Measurements from ENCODE around the gene RFX7.

Gene RFX7

DNA sequence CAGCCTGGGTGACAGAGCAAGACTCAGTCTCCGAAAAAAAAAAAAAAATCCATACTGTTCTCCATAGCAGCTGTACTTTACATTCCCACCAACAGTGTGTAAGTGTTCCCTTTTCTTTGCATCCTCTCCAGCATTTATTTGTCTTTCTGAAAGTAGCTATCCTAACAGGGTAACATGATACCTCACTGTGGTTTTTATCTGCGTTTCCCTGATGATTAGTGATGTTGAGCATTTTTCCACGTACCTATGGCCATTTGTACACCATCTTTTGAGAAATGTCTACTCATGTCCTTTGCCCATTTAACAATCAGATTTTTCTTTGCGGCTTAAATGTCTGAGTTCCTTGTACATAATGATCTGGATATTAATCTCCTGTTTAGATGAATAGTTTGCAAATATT, 119.3 kb downstream of the RFX7 start:
- no peak for DNase-seq

- DNase-seq, result no peak
These were observed 137.8 kb downstream of the RFX7 start for GRCh38 chr15:56105855-56106254.

DNA sequence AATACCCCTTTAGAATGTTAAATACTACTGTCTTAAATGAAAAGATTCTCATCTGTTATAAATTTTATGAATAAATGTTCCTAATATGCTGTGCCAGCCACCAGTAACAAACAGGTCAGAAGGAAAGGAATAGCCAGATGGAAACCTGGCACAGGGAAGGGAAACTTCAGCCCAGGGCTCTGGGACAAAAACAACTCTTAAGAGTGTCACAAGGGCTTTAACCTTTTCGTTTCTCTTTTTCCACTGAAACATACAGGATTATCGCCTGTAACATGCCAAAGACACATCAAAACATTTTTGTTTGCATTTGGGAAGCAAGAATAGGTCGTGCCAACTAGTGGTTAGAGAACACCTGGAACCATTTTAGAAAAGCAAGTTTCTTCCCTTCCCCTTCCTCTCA, 141.2 kb downstream of the RFX7 start:
- DNase-seq, result no peak

GRCh38 chr15:56099311-56099710, 144.4 kb downstream of the RFX7 start:
- no peak for DNase-seq

DNA sequence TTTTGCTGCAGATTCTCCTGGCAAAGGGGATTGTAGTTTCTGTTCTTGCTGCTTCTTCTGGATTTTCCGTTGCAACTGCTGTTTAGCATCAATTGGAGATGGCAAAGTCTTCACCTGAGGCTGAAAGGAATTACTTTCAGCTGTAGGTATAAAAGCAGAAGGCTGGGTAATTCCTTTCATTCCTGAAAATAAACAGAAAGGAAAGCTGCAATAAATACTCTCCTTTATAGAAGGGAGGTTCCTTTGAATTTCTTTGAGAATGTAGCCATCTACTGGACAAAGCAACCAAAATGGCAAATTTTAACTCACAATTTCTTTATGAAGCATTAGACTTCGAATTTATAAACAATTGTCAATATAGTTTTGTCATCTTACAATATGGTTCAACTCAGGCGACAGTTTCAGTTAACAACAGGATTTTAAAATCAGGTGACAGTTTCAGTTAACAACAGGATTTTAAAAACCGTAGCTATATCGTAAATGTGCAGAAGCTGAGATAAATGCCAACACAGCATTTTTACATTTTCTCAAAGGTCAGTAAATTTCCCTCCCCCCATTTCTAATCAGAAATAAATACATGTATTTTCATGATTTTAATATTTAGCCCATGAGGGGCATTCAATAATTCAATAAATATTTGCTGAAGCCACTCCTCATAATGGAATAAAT, 145.3 kb downstream of the RFX7 start:
- DNase-seq, result no peak

GRCh38 chr15:56095406-56095805, 148.3 kb downstream of the RFX7 start:
- no peak for DNase-seq

DNA sequence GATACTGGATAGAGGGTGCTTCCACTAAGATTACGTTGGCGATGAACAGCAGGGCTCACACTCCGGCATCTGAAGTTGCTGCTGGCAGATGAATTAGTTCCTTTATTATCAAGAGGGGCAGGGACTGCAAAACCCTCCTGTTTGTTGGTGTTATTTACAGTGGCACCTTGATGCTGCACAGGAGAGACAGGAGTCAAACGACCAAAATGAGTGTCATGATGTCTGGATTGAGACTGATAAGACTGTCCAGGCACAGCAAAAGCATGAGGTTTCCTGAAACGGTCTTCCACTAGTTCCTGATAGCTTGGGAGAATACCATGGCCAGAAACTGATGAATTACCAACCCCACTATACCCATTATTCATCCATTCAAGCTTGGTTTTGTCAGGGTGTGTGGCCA, 149.5 kb downstream of the RFX7 start:
- no peak for DNase-seq

DNA sequence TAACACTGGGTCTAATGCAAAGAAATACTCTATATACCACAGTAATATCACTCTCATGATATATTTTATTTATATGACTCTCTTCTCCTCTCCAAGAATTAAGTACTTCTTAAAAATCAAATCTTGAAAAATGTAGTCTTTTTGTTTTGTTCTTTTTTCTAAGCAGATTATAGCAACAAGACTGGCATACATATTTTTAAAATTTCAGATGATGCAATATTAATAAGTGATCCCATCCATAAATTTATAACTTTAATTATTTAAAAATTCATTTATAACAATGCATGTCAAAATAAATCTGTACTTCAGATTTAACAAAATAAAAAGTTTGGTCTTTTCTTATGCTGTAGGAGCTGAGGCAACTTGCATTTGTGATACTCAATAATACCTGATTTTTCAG, 155.3 kb downstream of the RFX7 start:
- no peak for DNase-seq

GRCh38 chr15:56086566-56086965, 157.1 kb downstream of the RFX7 start:
- no peak for DNase-seq

- no peak for DNase-seq
These were observed 161.4 kb downstream of the RFX7 start for GRCh38 chr15:56082263-56082761.

DNA sequence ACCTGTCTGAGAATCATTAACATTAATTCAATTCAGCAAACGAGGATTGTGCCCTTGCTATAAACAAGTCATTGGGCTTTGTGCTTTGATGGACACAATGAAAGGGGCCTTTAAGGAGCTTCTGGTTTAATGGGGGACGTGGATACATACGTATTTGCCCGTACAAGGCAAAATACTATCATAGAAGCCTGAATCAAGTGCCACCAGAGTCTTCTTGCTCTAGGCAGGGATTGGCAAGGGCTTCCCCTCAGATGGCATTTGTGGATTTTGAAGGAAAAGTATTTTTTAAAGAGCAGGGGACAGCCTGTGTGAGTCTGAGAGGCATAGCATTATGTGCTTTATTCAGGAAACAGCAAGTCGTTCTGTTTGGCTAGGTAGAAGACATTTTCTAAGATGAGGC, 166.6 kb downstream of the RFX7 start:
- DNase-seq, result no peak

- no peak for DNase-seq
These were observed 167.0 kb downstream of the RFX7 start for GRCh38 chr15:56076640-56077039.

DNA sequence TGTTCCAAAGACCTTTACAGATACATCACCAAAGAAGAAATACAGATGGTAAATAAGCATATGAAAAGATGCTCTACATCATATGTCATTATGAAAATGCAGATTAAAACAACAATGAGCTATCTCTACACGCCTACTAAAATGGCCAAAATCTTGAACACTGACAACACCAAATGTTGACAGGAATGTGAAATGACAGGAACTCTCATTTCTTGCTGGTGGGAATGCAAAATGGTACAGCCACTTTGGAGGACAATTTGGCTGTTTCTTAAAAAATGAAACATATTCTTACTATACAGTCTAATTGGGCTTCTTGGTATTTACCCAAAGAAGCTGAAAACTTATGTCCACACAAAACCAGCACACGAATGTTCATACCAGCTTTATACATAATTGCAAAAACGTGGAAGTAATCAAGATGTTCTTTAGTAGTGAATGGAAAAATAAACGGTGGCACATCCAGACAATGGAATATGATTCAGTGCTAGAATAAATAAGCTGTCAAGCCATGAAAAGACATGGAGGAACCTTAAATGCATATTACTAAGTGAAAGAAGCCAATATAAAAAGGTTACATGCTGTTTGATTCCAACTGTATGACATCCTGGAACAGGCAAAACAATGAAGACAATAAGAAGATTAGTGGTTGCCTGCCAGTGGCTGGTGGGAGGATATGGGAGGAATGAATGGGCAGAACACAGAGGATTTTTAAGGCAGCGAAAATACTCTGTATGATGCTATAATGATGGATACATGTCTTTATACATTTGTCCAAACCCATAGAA, 169.0 kb downstream of the RFX7 start:
- no peak for DNase-seq

GRCh38 chr15:56064152-56064551, 179.5 kb downstream of the RFX7 start:
- DNase-seq, result no peak

DNA sequence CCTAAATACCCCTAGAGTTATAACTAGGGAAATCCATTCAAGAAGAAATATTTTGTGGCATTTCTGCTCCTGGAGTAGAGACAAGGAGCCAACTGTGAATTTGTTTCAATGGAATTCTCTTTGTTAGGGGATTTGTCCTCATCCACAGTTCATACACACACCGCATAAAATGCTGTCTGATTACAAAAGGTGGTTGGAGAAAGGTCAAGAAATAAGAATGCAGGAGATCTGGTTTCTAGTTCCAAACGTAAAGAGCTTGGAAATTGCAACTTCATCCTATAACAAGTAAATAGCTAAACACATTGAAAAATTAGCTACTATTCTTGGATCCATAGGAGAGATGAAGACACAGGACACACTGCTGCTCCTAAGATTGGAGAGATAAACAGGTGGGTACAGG, 184.0 kb downstream of the RFX7 start:
- no peak for DNase-seq

DNA sequence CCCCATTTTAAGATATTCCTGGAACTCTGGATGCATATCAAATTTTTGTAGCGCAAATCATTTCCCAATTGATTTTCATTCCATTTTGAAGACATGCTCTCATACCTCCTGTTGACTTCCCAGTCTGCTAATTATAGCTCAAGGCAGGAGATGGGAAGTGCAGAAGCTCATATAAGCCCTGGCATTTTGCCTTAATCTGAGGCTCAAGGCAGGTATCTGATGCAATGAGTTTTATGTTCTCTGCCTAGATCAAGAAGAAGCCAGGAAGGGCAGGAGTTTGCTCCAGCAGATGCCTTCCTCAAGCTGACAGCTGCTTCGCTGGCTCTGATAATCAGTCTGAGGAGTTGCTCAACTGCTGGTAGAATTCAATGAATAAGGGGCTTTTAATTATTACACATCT, 184.7 kb downstream of the RFX7 start:
- no peak for DNase-seq

DNA sequence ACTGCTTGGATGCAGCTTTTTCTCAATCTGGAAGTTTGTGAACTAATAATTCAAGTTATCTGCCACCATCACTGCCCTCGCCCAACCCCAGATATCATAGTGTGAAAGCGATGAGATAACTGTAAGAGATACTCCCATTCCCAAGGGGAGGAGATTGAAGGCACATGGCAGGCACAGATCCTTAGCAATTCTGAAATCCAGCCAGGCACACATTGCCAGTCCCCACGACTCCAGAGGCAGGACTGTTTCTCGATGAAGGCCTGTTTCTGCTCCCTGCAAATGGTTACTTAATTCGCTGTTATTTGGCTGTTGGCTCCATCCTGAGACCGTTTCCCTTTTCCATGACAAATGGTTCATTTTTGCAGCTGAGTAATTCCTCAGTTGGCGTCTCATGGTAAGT, 187.1 kb downstream of the RFX7 start:
- DNase-seq, result no peak

DNA sequence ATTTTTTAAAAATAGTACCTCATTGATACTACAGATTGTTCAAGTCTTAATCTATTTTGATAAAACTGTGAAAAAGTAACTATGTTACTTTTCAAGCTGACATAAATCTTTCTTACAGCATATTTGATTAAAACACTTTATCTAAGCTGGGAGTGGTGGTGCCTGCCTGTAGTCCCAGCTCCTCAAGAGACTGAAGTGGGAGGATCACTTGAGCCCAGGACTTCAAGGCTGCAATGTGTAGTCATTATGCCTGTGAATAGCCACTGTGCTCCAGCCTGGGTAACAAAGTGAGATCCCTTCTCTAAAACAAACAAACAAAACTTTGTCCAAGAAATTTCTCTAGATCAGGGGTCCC, 190.7 kb downstream of the RFX7 start:
- no peak for DNase-seq

DNA sequence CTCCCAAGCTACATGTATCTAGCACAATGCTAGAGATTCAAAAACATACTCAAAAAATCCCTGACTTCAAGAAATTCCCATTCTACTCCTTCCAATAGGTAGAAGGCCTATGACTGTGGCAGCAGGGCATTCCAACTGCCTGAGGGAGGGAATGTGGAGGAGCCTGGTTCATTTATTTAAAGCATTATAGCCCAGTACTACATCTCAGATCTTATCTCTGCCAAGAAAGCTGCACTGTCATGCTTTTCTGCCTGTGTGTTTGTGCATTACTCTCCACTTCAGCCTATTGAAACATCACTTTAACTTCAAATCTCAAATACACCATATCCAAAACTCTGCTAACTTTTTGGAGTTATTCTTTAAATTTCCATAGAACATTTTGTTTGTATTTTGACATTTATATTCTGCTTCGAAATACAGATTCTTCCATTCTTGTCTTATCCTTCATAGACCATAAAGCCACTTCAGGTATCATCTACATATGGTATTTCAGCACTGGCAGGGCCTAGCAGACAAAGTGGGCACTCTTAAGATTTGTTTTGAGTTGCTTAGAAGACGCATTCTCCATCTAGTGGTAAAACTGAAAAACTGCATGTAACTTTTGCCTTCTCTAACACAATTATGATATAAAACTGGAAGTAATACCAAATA, 191.2 kb downstream of the RFX7 start:
- DNase-seq, result no peak

DNA sequence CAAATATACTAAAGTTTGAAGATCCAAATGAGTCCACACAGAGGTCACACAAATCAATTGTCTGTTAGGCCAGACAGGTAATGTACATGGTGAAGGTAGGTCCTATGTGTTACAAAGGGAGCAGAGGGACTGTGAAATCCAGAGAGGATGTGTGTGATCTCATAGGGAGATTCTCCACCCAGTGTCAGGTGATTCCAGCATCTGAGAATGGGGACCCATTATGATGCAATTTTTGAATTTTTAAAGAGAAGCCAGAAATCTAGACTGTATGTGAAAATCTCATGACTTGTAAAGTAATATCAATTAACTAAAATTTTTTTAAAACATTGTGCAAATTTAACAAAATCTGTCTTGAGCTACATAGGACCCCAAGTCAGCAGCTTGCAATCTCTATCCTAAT, 192.0 kb downstream of the RFX7 start:
- no peak for DNase-seq

DNA sequence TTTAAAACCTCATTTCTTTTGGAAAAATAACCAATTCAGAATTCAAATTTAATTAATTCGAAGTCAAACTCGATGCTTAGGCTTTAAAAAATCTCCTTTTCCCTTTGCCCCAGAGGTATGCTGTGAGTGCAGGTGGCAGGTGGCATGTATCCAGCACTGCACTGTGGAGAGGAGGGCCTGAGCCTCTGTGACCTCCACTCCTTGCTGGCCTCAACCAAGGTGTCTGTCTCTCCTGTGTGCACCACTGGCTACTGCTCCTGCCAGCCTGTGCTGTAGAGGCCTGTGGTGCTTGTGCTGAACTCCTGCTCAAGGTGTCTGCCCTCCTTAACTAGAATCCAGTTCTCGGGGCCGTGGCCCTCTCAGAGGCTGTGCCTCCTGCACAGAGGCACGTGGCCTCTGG, 194.1 kb downstream of the RFX7 start:
- no peak for DNase-seq

- no peak for DNase-seq
These were observed 196.3 kb downstream of the RFX7 start for GRCh38 chr15:56047354-56047753.

GRCh38 chr15:56045068-56045748, 198.5 kb downstream of the RFX7 start:
- DNase-seq, result no peak

All from NCI-H2029 (cell line).